Activated CD8-positive, alpha-beta memory T cell treated with anti-CD3 and anti-CD28 coated beads for 36 hours (primary cell): ENCODE results near the gene PLK3. TPM values are rescaled to one million over a fixed set of nuclear protein-coding genes. Genes with fewer than 3 reads are reported as not detected.
"Not testable (repeated sequence)": the region's sequence is repeated elsewhere in the genome, so short reads cannot be mapped to it uniquely, and the experiment has no call there.

Experiments
- CTCF ChIA-PET: fragments of 350-600 bp; sonication (Branson Sonifier 250); formaldehyde crosslinking; loops from one replicate; lab custom pipeline; 2021; ENCODE audit warnings: antibody characterized with exemption; lab: Charles Lee
- POLR2A ChIA-PET: fragments of 350-600 bp; sonication (Branson Sonifier 250); formaldehyde crosslinking; loops from one replicate; lab custom pipeline; 2021; ENCODE audit warnings: antibody characterized with exemption; lab: Charles Lee
- total RNA-seq, 2 experiments: library from RNA; stranded (reverse); gene quantifications; one replicate each; pipeline ENCODE4 v1.2.3, GENCODE V29; 2021

The PLK3 gene
- total RNA-seq, 2 experiments from 2014 or later, result 96.6 to 105 TPM

DNA sequence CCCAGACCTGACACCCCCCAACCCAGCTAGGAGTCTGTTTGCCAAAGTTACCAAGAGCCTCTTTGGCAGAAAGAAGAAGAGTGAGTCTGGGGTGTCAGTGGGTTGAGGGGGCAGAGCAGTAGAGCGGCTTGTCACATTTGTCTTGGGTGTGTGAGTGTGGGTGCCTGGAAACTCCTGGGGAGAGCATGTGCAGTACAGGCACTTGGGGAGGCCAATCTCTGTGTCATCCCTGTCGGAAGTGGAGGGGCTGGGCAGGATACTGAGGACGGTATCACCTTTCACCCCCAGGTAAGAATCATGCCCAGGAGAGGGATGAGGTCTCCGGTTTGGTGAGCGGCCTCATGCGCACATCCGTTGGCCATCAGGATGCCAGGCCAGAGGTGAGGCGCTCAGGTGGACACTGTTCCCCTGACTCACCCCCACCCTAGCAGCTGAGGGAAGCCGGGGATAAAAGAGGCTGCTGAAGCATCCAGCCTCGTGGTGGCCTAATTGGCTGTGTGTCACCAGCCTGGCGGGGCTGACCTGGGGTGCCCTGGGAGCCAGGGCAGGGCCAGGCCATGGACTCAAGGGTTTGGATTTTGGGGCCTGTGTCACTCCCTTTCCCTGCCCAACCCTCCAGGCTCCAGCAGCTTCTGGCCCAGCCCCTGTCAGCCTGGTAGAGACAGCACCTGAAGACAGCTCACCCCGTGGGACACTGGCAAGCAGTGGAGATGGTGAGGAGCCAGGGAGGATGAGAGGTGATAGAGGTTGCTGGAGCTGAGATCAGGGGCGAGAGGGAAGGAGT lies 3.3 kb downstream of the PLK3 start:
- ChIA-PET CTCF (interaction anchor here (0.7 to 1.4 kb wide), 5 partner anchors 11 to 72 kb away, joined by 3 to 4 read pairs (median 3); partner anchors contain the start of genes BEST4 and RNU5D-1), POLR2A (interaction anchor here (1.2 kb wide), 1 partner anchor 19 kb away, joined by 3 read pairs; no protein-coding TSS in a partner anchor)

DNA sequence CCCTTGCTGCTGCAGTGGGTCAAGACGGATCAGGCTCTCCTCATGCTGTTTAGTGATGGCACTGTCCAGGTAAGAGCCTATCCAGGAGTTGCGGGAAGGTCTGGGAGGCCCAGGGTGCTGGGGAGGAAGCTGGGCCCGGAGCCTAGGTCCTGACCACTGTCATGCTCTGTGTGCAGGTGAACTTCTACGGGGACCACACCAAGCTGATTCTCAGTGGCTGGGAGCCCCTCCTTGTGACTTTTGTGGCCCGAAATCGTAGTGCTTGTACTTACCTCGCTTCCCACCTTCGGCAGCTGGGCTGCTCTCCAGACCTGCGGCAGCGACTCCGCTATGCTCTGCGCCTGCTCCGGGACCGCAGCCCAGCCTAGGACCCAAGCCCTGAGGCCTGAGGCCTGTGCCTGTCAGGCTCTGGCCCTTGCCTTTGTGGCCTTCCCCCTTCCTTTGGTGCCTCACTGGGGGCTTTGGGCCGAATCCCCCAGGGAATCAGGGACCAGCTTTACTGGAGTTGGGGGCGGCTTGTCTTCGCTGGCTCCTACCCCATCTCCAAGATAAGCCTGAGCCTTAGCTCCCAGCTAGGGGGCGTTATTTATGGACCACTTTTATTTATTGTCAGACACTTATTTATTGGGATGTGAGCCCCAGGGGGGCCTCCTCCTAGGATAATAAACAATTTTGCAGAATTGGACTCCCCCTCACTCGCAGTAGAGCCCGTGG lies 5.3 kb downstream of the PLK3 start:
- POLR2A ChIA-PET, result interaction anchor here (0.9 to 5.2 kb wide), 2 partner anchors 13 to 24 kb away, joined by 8 to 68 read pairs; no protein-coding TSS in a partner anchor
- CTCF ChIA-PET, result interaction anchor here (1.2 to 1.3 kb wide), 2 partner anchors 19 to 74 kb away, joined by 3 read pairs; no protein-coding TSS in a partner anchor

DNA sequence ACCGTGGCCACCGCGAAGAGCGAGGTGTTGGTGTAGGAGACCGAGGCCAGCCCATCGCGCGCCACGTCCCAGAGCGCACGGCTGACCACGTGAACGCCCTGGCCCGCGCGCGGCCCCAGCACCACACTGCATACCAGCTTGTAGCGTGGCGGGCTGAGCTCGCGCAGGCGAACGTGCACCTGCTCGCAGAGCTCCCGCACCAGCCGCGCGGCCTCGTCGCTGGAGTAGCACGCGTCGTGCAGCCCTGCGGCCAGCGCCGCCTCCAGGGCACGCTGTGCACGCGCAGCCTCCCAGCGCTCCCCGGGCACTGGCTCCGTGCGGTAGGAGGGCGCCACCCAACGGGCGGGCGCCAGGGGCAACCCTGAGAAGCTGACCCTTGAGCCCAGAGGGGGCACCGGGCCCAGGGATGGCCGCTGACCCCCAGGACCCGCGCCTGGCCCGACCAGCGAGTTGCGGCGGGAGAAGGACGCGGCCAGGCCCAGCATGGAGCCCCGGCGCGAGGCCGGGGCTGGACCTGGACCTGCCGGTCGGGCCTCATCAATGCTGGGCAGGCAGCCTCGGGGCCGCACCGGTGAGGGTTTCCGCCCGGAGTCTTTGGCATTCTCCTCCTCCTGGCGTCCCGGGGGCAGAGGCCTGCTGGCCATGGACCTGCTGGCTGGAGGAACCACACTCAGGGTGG lies 6.0 kb downstream of the PLK3 start:
- POLR2A ChIA-PET, result interaction anchor here (0.9 to 5.2 kb wide), 3 partner anchors 12 to 76 kb away, joined by 8 to 68 read pairs (median 32); partner anchors contain the start of gene RNU5D-1
- CTCF ChIA-PET, result interaction anchor here (1.2 to 1.3 kb wide), 2 partner anchors 20 to 74 kb away, joined by 3 read pairs; no protein-coding TSS in a partner anchor

- CTCF ChIA-PET, result interaction anchor here (1.3 to 2.2 kb wide), 2 partner anchors 21 to 75 kb away, joined by 3 to 7 read pairs; no protein-coding TSS in a partner anchor
These were observed 6.7 kb downstream of the PLK3 start, which contains the start of gene DYNLT4 for GRCh38 chr1:44806704-44807363. Gene DYNLT4, minus strand, starts transcription at chr1:44807351. Its CDS starts 683 bp downstream, at chr1:44806668.

DNA sequence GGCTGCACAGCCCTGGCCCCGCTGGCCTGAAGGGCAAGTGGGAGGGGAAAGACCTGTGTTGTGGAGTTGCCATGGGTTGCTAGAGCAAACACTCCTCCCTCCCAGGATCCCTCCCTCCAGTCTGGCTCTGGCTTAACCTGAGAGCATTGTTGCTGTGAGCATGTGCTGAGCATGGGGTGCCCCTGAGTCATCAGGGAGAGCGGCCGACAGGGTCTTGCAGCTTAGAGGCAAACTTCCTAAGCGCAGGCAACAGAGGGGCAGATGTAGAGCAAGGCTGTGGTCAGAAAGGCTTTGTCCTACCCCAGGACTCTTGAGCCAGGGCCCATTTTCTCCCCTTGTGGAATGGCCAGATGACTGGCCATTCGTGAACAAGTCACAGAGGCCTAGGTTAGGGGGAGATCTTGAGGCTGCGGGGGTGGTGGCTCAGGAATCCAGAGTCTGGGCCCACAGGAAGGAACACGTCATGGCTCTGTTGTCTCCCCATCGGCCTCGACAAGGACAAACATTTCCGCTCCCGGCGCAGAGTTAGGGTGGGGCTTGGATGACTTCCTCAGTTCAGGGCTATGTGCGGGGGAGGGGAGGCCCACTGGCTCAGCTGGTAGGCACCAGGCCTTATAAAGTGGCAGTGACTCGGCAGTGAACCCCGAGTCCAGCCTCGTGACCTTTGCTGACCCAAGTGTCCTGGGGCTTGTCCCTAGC lies 7.3 kb downstream of the PLK3 start:
- ChIA-PET POLR2A (interaction anchor here (2.4 to 5.2 kb wide), 6 partner anchors 8 to 86 kb away, joined by 19 to 95 read pairs (median 30); partner anchors contain the start of genes PLK3, RNU5D-1 and RPS8), CTCF (interaction anchor here (1.0 to 3.4 kb wide), 5 partner anchors 7 to 77 kb away, joined by 3 to 27 read pairs (median 7); partner anchors contain the start of genes PLK3 and RNU5D-1)

More at GRCh38 chr1:44806704-44807363, 6.7 kb downstream of the PLK3 start, which contains the start of gene DYNLT4:
- POLR2A ChIA-PET, result interaction anchor here (3.5 to 5.2 kb wide), 3 partner anchors 12 to 77 kb away, joined by 27 to 68 read pairs (median 32); partner anchors contain the start of gene RNU5D-1

DNA sequence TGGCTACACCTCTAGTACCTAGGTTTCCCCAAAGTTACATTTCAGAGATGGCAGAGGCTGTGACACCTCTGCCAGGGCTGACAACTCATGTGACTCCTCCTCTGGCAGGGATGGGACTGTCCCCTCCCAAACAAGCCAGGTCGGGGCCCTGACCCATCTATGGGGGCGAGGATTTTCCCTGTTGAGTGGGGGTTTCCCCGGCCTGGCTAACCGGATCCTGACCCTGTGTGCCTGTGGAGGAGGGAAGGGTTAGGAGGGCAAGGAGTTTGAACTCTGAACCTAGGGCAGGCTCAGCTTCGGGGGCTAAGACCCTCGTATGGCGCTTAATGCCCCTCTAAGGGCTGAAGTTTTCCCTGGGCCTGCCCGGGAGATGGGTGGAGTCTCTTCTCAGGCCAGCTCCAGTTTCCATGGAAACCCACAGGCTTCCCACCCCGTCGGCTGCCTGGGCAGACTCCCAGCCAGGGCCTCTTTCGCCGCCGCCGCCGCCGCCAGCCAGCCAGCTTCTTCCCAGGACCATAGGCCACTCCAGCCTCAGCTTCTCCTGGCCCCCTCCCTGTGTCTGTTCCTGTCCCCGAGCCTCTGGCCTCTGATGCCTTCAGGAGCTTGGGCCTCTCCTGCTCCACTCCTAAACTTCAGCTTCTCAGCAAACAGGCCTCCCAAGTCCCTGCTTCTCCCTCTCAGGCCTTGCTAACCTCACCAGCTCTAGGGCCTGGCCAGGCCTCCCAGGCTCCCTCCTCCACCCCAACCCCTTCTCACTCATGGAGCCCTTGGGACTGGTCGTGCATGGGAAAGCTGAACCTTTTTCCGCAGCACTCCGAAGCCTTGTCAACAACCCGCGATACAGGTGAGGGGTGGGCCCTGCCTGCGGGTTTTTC lies 8.1 kb downstream of the PLK3 start, which contains the start of gene BTBD19:
Gene BTBD19, plus strand, starts transcription at position 461 of the 875 bp plus-strand sequence. Its CDS starts 298 bp downstream, at position 759.
- POLR2A ChIA-PET, result interaction anchor here (1.3 to 5.2 kb wide), 8 partner anchors 8 to 203 kb away, joined by 4 to 95 read pairs (median 26); partner anchors contain the start of genes HECTD3, PLK3, RNU5D-1 and RPS8
- CTCF ChIA-PET, result interaction anchor here (0.5 to 3.4 kb wide), 8 partner anchors 8 to 158 kb away, joined by 3 to 27 read pairs (median 4); partner anchors contain the start of genes PLK3 and RNU5D-1

GRCh38 chr1:44808938-44809917 lies 9.1 kb downstream of the PLK3 start:
- ChIA-PET POLR2A (interaction anchor here (1.2 to 5.2 kb wide), 12 partner anchors 9 to 202 kb away, joined by 4 to 95 read pairs (median 15); partner anchors contain the start of genes HECTD3, PLK3, RNU5D-1 and RPS8), CTCF (interaction anchor here (0.5 to 3.4 kb wide), 9 partner anchors 9 to 157 kb away, joined by 3 to 27 read pairs (median 7); partner anchors contain the start of genes PLK3 and RNU5D-1)

DNA sequence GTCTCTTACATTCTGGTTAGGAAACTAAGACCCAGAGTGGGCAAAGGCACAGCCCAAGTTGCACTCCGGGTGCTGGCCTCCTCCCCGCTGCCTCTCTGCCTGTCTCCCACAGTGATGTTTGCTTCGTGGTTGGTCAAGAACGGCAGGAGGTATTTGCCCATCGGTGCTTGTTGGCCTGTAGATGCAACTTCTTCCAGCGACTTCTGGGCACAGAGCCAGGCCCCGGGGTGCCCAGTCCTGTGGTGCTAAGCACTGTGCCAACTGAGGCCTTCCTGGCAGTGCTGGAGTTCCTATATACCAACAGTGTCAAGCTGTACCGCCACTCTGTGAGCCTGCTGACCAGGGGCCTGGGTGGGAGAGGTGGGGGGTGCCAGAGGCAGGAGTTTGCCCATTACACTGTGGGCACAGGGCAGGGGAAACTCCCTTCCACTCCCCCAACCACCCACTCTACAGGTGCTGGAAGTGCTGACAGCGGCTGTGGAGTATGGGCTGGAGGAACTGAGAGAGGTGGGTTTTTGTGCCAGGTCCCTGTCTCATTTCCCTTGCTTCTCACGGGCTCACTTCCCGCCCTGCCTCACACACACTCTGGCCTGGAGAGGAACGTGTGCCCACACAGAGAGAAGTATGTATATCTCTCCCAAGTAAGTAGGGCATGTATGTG lies 10.1 kb downstream of the PLK3 start:
- CTCF ChIA-PET, result interaction anchor here (0.6 to 3.4 kb wide), 6 partner anchors 9 to 682 kb away, joined by 3 to 27 read pairs (median 8); partner anchors contain the start of genes PLK3 and RNU5D-1
- POLR2A ChIA-PET, result interaction anchor here (1.2 to 5.2 kb wide), 13 partner anchors 8 to 201 kb away, joined by 4 to 95 read pairs (median 11); partner anchors contain the start of genes HECTD3, PLK3, RNU5D-1 and RPS8

- ChIA-PET CTCF (interaction anchor here (0.6 to 4.1 kb wide), 5 partner anchors 9 to 682 kb away, joined by 3 to 24 read pairs (median 7); partner anchors contain the start of genes BEST4 and PLK3), POLR2A (interaction anchor here (0.6 to 3.7 kb wide), 4 partner anchors 8 to 87 kb away, joined by 3 to 95 read pairs (median 13); partner anchors contain the start of gene PLK3)
These were observed 10.6 kb downstream of the PLK3 start for GRCh38 chr1:44810762-44811105.

DNA sequence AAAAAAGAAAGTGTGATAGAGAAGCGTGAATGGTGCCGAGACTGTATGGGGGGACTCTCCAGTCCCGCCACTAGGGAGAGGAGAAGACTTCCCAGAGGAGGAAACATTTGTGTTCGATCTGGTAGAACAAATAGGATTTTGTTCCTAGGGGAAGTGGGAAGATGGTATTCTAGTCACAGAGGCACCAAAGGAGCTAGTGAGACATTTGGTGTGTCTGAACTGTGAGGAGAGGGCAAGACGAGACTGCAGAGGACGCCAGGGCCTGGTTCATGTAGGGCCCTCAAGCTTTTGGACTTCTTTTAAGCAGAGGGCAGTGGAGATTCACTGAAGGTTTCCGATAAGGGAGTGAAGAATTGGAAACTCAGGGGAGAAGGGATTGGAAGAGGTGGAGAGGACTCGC lies 11.1 kb downstream of the PLK3 start:
- ChIA-PET CTCF (interaction anchor here (0.6 to 4.1 kb wide), 3 partner anchors 12 to 23 kb away, joined by 3 to 24 read pairs (median 6); partner anchors contain the start of genes BEST4 and PLK3), POLR2A (interaction anchor here (0.6 to 3.7 kb wide), 3 partner anchors 8 to 88 kb away, joined by 3 to 21 read pairs (median 5); partner anchors contain the start of gene PLK3)

DNA sequence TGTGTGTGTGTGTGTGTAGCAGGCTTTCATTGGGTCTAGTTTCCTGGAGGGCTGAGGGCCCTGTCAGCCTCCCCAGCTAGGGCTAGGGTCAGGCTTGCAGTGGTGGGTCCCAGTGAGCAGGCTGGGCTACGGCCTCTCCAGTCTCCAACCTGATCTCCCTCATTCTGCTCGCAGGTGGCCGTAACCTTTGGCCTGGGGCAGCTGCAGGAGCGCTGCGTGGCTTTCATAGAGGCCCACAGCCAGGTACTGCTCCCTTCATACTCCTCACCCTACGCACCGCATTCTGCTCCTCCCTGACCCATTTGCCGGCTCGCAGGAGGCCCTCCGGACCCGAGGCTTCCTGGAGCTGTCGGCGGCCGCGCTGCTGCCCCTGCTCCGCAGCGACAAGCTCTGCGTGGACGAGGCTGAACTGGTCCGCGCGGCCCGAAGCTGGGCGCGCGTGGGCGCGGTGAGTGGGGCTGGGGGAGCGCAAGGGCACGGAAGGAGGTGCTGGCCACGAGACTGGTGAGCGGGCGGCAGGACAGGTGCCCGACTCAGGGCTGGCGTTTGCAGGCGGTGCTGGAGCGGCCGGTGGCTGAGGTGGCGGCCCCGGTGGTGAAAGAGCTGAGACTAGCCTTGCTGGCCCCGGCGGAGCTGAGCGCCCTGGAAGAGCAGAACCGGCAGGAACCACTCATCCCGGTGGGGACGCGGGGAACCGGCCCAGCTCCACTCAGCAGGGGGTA lies 12.8 kb downstream of the PLK3 start:
- ChIA-PET POLR2A (interaction anchor here (0.5 to 3.7 kb wide), 7 partner anchors 12 to 199 kb away, joined by 3 to 21 read pairs (median 9); partner anchors contain the start of genes PLK3, RNU5D-1, RPS8 and UROD), CTCF (interaction anchor here (0.9 to 4.1 kb wide), 3 partner anchors 13 to 82 kb away, joined by 3 to 24 read pairs (median 6); partner anchors contain the start of genes PLK3 and RNU5D-1)

DNA sequence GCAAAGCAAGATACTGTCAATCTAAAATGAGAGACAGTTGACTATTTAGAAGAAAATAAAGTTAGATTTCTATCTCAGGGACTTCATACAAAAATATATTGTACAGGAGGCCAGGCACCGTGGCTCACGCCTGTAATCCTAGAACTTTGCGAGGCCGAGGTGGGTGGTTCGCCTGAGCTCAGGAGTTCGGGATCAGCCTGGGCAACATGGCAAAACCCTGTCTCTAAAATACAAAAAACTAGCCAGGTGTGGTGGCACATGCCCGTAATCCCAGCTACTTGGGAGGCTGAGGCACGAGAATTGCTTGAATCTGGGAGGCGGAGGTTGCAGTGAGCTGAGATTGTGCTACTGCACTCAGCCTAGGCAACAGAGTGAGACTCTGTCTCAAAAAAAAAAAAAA lies 15.7 kb downstream of the PLK3 start:
- CTCF ChIA-PET, result interaction anchor here (0.7 to 0.8 kb wide), 2 partner anchors 17 to 20 kb away, joined by 3 to 4 read pairs; no protein-coding TSS in a partner anchor
- POLR2A ChIA-PET, result not testable (repeated sequence)
